T-helper 1 cell treated with Interleukin-12 subunit alpha and Interleukin-12 subunit beta and Interleukin-4 antibody, amounts not matched to agents 30 μg/mL and 1 μg/mL, for 36 hours (primary cell): ENCODE measurements around the gene AASDH.

ENCODE experiments used
- H3K27ac Mint-ChIP-seq: one replicate; pipeline ENCODE4 v1.8.0; 2021; ENCODE audit warnings: mild to moderate bottlenecking, mixed read lengths
- H3K27me3 Mint-ChIP-seq: one replicate; pipeline ENCODE4 v1.8.0; 2021; ENCODE audit warnings: low read depth, mixed read lengths
- H3K36me3 Mint-ChIP-seq: one replicate; pipeline ENCODE4 v1.8.0; 2021; ENCODE audit warnings: low read depth, mixed read lengths
- H3K4me1 Mint-ChIP-seq: one replicate; pipeline ENCODE4 v1.8.0; 2021; ENCODE audit warnings: low read depth, mixed read lengths
- H3K4me3 Mint-ChIP-seq: one replicate; pipeline ENCODE4 v1.8.0; 2021; ENCODE audit warnings: mild to moderate bottlenecking, moderate library complexity, mixed read lengths
- H3K9me3 Mint-ChIP-seq: one replicate; pipeline ENCODE4 v1.8.0; 2021; ENCODE audit warnings: mixed read lengths

AASDH gene

GRCh38 chr4:56414135-56414670 lies 26.9 kb upstream of the AASDH start:
- Mint-ChIP-seq H3K4me1 (peaks cover 5% of the 10 kb centered on the region), H3K9me3 (no peaks in the 10 kb centered on the region), H3K27ac (no peak overlapping the region), H3K4me3 (no peak overlapping the region), H3K27me3 (no peaks in the 10 kb centered on the region), H3K36me3 (no peaks in the 10 kb centered on the region)

- Mint-ChIP-seq H3K4me3 (no peak overlapping the region), H3K36me3 (peaks cover 8% of the 10 kb centered on the region), H3K27me3 (no peaks in the 10 kb centered on the region), H3K27ac (no peak overlapping the region), H3K9me3 (no peaks in the 10 kb centered on the region), H3K4me1 (peaks cover 10% of the 10 kb centered on the region)
These were observed 23.2 kb upstream of the AASDH start for GRCh38 chr4:56410247-56411062.

GRCh38 chr4:56409511-56410090 lies 22.3 kb upstream of the AASDH start:
- Mint-ChIP-seq H3K27ac (no peak overlapping the region), H3K4me1 (peaks cover 10% of the 10 kb centered on the region), H3K4me3 (no peak overlapping the region), H3K27me3 (no peaks in the 10 kb centered on the region), H3K9me3 (no peaks in the 10 kb centered on the region), H3K36me3 (peaks cover 8% of the 10 kb centered on the region)

- Mint-ChIP-seq H3K9me3 (no peaks in the 10 kb centered on the region), H3K4me1 (peaks cover 10% of the 10 kb centered on the region), H3K4me3 (no peak overlapping the region), H3K36me3 (peaks cover 11% of the 10 kb centered on the region), H3K27me3 (no peaks in the 10 kb centered on the region), H3K27ac (no peak overlapping the region)
These were observed 21.7 kb upstream of the AASDH start for GRCh38 chr4:56408978-56409377.

GRCh38 chr4:56406151-56406550 lies 18.9 kb upstream of the AASDH start:
- Mint-ChIP-seq H3K4me1 (peaks cover 10% of the 10 kb centered on the region), H3K9me3 (no peaks in the 10 kb centered on the region)

GRCh38 chr4:56405016-56405415 lies 17.7 kb upstream of the AASDH start:
- H3K27me3 Mint-ChIP-seq, result no peaks in the 10 kb centered on the region
- no peaks in the 10 kb centered on the region for H3K9me3 Mint-ChIP-seq
- no peak overlapping the region for H3K4me3 Mint-ChIP-seq
- peaks cover 13% of the 10 kb centered on the region for H3K36me3 Mint-ChIP-seq
- peaks cover 4% of the 10 kb centered on the region for H3K4me1 Mint-ChIP-seq
- no peak overlapping the region for H3K27ac Mint-ChIP-seq

More at GRCh38 chr4:56406151-56406550, 18.9 kb upstream of the AASDH start:
- Mint-ChIP-seq H3K27ac (no peak overlapping the region), H3K4me3 (no peak overlapping the region), H3K36me3 (peaks cover 11% of the 10 kb centered on the region), H3K27me3 (no peaks in the 10 kb centered on the region)

GRCh38 chr4:56400560-56400959 lies 13.3 kb upstream of the AASDH start:
- peaks cover 10% of the 10 kb centered on the region for H3K36me3 Mint-ChIP-seq
- H3K9me3 Mint-ChIP-seq, result no peaks in the 10 kb centered on the region
- H3K4me3 Mint-ChIP-seq, result no peak overlapping the region
- no peaks in the 10 kb centered on the region for H3K4me1 Mint-ChIP-seq
- no peak overlapping the region for H3K27ac Mint-ChIP-seq
- no peaks in the 10 kb centered on the region for H3K27me3 Mint-ChIP-seq

- Mint-ChIP-seq H3K4me3 (no peak overlapping the region), H3K36me3 (peaks cover 2% of the 10 kb centered on the region), H3K27ac (no peak overlapping the region), H3K4me1 (peaks cover 20% of the 10 kb centered on the region), H3K27me3 (no peaks in the 10 kb centered on the region), H3K9me3 (no peaks in the 10 kb centered on the region)
These were observed 4.0 kb upstream of the AASDH start for GRCh38 chr4:56391270-56391669.

- Mint-ChIP-seq H3K9me3 (no peaks in the 10 kb centered on the region), H3K27ac (peak overlapping the region; percentile 33), H3K36me3 (no peaks in the 10 kb centered on the region), H3K4me3 (no peak overlapping the region), H3K4me1 (peaks cover 20% of the 10 kb centered on the region), H3K27me3 (no peaks in the 10 kb centered on the region)
These were observed 2.3 kb upstream of the AASDH start for GRCh38 chr4:56389558-56389957.

GRCh38 chr4:56388306-56388705 lies 1.0 kb upstream of the AASDH start:
- peak overlapping the region; percentile 96 for H3K4me3 Mint-ChIP-seq
- no peaks in the 10 kb centered on the region for H3K36me3 Mint-ChIP-seq
- H3K27me3 Mint-ChIP-seq, result no peaks in the 10 kb centered on the region
- H3K9me3 Mint-ChIP-seq, result no peaks in the 10 kb centered on the region
- peak overlapping the region; percentile 100 for H3K27ac Mint-ChIP-seq
- H3K4me1 Mint-ChIP-seq, result peaks cover 22% of the 10 kb centered on the region

GRCh38 chr4:56386091-56386490 lies 1.2 kb downstream of the AASDH start:
- Mint-ChIP-seq H3K27ac (peak overlapping the region; percentile 69), H3K4me1 (peaks cover 20% of the 10 kb centered on the region), H3K36me3 (no peaks in the 10 kb centered on the region), H3K27me3 (no peaks in the 10 kb centered on the region), H3K9me3 (no peaks in the 10 kb centered on the region), H3K4me3 (peak overlapping the region; percentile 96)

GRCh38 chr4:56375458-56375857 lies 11.8 kb downstream of the AASDH start:
- H3K4me1 Mint-ChIP-seq, result peaks cover 3% of the 10 kb centered on the region
- H3K9me3 Mint-ChIP-seq, result no peaks in the 10 kb centered on the region
- no peaks in the 10 kb centered on the region for H3K27me3 Mint-ChIP-seq
- H3K27ac Mint-ChIP-seq, result no peak overlapping the region
- peaks cover 15% of the 10 kb centered on the region for H3K36me3 Mint-ChIP-seq
- no peak overlapping the region for H3K4me3 Mint-ChIP-seq

GRCh38 chr4:56374956-56375355 lies 12.3 kb downstream of the AASDH start:
- no peak overlapping the region for H3K4me3 Mint-ChIP-seq
- H3K27me3 Mint-ChIP-seq, result no peaks in the 10 kb centered on the region
- H3K27ac Mint-ChIP-seq, result no peak overlapping the region
- H3K9me3 Mint-ChIP-seq, result no peaks in the 10 kb centered on the region
- H3K36me3 Mint-ChIP-seq, result peaks cover 16% of the 10 kb centered on the region
- H3K4me1 Mint-ChIP-seq, result peaks cover 3% of the 10 kb centered on the region

- Mint-ChIP-seq H3K4me1 (peaks cover 3% of the 10 kb centered on the region), H3K4me3 (no peak overlapping the region), H3K9me3 (peaks cover 4% of the 10 kb centered on the region), H3K36me3 (peaks cover 22% of the 10 kb centered on the region), H3K27me3 (no peaks in the 10 kb centered on the region), H3K27ac (no peak overlapping the region)
These were observed 14.5 kb downstream of the AASDH start for GRCh38 chr4:56372774-56373173.
